NCI-H524 treated with DMSO at 0.1 percent for 48 hours (cell line): ENCODE data around the gene ZC2HC1C.

ENCODE experiments used
- DNase-seq: peaks from one replicate; lab custom pipeline; 2025; lab: John Stamatoyannopoulos, UW

The ZC2HC1C gene, protein sequence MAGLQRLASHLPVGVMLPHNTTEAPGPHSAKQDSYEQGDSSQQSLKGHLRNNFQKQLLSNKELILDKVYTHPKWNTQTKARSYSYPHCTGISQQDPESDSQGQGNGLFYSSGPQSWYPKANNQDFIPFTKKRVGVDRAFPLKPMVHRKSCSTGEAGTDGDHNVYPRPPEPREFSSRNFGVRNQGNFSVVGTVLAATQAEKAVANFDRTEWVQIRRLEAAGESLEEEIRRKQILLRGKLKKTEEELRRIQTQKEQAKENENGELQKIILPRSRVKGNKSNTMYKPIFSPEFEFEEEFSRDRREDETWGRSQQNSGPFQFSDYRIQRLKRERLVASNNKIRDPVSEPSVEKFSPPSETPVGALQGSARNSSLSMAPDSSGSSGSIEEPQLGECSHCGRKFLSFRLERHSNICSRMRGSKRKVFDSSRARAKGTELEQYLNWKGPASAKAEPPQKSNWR

DNA sequence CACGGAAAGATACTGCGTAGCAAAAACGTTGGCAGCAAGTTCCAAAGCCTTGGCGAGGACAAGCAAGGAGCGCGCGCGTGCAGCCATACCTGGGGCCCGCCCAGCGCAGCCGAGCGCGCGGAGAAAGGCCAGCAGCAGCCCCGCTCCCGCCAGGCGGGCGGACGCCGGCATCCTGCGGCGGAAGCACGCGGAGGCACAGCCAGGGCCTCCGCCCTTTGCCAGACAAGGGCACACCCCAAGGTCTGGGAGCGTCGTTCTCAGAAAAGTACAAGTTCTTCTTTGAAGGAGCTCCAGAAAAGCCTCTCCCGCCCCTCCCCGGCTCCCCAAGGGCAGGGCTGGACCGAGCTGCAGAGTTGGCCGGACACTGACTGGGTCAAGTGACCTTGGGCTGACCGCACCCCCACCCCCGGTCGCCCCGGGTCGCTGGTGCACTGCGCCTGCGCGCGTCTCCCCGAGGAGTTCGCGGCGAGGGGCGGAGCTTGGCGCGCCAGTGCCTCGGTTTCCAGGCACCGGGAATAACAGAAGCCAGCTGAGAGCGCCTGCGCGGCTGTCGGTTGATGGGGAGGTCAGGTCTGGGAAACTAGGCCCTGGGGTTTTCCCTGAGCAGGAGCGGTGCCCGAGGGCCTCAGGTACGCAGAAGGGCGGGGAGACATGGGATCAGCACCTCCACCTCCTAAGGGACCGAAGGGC lies at the start of gene ZC2HC1C:
Gene ZC2HC1C (plus strand): TSS at position 521 of the 690 bp plus-strand sequence. CDS start 933 bp downstream, outside the sequence.
- DNase-seq, result no peak

DNA sequence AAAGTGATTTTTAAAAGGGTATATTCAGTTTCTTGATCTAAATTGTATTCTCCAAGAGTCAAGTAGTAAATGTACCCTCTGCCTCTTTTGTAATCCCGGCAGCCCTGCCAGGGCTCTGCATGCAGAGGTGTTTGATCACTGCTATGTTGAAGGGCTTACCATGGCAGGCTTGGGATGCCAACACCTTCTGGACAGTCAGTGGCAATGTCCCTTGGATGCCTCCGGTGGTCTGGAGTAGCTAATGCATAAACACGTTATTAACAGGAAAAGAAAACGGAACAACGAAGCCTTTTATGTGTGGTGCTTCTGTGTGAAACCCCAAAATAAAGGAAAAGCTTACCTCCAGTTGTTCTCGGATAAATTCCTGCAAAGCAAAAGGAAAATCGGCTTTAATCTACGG lies 46.8 kb upstream of the ZC2HC1C start:
- DNase-seq, result no peak

DNA sequence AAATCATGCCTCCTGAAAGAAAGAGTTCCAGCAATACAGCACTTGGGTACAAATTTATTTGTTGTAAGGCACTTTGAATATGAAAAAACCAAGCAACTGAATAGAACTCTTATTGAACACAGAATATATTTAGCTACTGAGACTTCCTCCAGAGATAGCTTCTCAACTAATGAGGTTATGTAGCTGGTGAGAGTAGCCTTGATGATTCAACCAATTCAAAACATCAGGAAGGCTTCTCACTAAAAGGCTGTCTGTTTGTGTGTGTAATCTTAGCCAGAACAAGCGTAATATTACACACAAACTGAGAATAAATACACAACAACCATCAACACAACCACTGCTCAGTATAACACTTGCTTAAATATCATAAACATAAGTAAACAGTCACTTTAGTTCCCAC lies 46.3 kb upstream of the ZC2HC1C start:
- DNase-seq, result no peak

DNA sequence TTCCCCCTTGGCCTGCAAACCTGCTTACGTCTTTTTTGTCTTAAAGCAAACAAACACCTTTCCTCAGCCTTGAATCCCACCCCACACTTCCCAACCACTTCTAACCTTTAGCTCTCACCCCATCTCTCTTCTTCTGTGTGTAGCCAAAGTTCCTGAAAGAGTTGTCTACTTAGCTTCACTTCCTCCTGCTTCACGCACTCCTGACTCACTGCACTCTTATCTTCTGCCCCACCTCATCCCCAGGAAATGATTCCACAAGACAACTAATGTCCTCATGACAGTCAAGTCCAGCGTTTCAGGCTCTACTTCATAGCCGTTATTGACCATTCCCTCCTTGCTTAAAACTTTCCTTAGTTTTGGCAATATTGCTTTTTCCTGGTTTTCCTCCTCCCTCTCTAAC lies 44.4 kb upstream of the ZC2HC1C start:
- DNase-seq, result no peak

DNA sequence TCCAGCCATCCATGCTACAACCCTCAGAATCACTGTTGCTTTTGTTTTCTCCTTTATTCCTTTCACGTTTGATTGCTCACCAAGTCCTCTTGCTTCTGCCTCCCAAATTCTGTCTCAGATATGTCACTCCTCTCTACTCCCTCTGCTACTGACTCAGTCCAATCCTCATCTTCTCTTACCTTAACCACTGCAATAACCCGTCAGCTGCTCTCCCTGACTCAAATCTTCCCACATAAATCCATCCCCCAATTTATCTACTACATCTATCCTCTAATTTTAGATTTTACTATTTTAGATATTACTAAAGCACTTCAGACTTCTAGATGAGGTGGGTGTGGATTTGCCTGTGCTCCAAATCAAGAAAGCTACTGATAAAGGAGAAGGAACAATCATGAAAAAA lies 43.6 kb upstream of the ZC2HC1C start:
- DNase-seq, result no peak

DNA sequence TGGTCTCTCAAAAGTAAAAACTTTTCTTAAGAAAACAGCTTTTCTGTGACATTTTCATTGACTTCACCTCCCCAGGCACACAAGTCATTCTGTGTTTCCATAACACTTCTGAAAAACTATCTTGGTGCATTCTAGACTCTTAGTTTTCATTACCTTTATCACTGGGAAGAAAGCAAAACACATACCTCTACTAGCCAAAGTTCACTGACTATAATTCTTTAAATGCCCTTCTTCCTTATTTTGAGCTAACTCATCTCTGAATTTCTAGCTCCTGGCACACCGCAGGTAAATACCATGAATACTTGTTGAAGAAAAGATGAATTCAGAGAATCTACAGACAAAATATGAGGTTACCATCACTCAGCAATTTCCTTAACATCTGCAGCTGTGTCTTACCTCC lies 39.3 kb upstream of the ZC2HC1C start:
- no peak for DNase-seq

DNA sequence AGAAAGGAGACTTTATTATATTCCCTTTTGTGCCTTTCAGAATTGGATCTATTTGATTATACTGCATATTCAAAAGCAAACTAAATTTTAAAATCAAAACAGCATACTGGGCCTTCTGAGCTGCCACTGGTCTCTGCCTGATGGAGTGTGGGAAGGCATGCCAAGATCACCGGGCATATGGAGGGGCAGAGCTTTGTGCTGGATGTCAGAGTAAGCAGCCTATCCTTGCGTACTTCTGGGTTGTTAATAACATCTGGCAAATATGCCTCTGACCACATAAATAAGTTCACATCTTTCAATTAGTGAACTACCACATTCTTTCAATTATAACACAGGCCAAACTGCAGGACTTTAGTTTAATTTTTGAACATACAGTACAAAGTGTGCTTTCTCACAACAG lies 36.5 kb upstream of the ZC2HC1C start:
- DNase-seq, result no peak

DNA sequence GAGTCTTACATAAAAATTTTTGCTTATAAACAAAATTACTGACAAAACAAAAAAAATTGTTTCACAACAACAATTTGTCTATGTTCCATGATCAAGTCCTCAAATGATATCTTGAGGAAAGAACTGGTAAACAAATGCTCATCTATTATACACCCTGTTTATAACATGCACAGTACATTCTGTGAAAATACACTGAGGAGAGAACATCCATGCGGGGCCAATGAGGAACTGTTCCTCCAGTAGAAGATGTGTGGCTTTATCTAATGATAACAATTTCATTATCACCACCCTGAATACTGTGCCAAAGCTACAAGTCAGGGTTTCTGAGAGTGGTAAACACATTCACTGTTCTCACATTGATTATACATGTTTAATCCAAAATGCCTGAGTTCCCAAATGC lies 28.9 kb upstream of the ZC2HC1C start:
- no peak for DNase-seq

DNA sequence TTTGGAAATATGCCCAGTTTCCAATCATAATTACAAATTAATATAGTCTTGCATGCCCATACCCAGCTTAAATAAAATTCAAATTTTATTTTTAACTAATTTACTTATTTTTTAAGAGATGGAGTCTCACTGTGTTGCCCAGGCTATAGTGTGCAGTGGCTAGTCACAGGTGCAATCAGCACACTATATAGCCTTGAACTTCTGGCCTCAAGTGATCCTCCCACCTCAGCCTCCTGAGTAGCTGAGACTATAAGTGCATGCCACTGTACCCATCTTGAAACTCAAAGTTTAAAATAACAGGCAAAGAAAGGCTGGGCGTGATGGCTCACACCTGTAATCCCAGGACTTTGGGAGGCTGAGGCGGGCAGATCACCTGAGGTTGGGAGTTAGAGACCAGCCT lies 28.5 kb upstream of the ZC2HC1C start:
- no peak for DNase-seq

DNA sequence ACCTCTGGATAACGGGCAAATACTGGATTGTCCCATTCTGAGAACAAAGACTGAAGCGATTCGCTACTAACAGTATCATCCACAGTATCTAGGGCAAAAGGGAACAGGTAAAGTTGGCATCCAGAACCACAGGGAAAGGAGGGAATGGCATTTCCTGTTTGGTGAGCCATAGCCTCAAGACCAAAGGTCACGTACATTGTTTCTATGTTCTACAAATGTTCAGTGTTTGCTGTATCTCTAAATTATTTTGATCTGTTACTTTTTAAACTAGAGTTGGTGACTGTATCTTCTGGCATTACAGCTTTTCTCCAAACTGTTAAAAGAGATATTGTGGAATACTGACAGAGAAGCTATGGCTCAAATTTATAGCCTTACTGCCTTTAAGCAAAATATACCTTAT lies 27.8 kb upstream of the ZC2HC1C start:
- no peak for DNase-seq

DNA sequence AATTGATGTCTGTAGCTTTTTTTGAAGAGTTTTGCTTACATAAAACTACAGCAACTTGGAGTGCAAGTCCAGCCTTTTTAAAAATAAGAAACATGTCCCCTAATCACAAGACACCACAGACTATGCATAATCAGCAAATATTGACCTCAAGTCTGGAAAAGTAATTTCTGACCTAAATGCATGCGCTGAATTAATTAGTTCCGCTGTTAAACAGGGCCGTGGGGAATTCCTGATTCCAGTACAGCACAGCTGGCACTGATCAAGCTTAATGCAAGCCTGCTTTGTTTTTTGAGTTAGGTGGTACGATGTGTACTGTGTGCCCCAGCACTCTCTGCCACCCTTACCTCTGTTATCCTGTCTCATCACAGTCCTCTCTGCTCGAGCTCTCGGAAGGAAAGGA lies 27.4 kb upstream of the ZC2HC1C start:
- DNase-seq, result no peak

DNA sequence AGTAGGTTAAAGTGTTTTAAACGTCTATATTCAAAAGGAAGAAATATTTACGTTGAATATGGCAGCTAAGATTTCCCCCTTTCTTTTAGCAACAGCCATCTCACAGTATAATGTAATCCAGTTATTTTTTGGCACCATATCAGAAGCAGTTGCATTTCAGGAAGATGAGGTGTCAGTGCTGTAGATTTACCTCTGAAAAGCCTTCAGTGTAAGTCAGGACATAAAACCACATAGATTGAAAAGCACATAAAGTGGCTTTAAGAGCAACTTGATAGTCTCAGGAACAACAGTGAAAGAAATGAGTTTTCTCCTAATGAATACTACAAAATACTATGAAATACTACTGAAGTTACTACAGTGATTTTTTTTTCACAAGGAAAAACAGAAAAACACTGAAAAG lies 25.1 kb upstream of the ZC2HC1C start:
- no peak for DNase-seq

DNA sequence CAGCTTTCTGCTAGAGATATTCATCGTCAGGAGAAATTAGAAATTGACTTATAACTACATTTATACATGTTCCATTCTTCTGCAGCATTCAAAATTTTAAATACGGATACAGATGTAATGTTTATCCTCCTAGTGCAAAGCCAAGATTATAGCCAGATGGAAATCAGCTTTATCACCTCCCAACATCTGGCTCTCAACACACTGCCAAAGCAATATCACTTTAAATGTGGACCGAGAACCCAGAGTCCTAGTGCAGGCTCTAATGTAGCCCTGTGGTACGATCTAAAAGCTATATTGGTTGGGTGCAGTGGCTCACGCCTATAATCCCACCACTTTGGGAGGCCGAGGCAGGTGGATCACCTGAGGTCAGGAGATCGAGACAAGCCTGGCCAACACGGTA lies 24.7 kb upstream of the ZC2HC1C start:
- no peak for DNase-seq

DNA sequence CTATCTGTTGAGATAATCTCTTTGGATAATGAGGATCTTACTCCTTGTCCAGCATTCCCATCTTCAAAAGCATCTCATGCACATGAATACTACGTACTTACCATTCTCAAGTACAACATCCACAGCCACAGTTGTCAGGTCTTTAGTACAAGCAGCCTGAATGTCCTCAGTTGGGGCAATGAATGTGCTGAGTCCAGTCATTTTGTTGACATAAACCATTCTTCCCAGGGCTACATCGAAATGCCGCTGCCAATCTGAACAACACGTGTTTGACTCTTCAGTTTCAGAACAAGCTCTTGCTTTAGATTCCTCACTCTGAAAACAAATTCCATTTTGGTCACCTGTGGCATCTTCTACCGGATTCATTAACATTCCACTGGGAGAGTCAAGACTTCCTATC lies 23.2 kb upstream of the ZC2HC1C start:
- DNase-seq, result no peak

DNA sequence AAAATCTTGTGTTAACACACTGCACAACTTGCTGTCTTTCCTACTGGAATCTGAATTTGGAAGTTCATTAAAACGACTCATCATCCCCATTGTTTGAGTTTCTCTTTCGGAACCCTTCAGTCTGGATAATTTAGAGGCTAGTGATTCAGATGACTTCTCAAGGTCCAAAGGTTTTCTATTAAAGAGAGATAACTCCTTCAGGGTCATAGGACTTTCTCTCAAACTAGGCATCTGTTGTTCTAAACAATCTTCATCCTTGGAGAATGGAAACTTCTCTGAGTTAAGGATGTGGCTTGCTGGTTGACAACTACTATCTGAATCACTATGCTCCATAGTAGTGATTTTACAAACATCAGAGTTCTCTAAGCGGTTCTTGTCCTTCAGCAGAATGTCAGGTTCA lies 22.5 kb upstream of the ZC2HC1C start:
- no peak for DNase-seq

DNA sequence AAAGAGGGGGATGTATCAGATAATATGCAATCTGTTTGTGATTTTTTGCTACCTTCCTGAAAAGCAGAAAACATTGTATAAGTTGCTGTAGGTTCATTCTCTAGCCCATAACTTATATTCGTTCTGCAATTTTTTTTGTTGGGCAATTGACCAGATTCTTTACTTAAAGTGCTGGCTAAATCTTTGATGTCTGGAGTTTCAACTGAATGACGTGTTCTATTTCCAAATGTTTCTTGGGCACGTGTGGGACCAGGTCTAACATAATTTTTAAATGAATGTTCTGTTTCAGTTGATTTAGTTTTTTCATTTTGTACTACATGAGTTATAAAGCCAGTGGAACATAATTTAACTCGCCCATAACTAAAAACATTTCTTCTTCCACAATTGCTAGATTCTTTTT lies 21.9 kb upstream of the ZC2HC1C start:
- no peak for DNase-seq

DNA sequence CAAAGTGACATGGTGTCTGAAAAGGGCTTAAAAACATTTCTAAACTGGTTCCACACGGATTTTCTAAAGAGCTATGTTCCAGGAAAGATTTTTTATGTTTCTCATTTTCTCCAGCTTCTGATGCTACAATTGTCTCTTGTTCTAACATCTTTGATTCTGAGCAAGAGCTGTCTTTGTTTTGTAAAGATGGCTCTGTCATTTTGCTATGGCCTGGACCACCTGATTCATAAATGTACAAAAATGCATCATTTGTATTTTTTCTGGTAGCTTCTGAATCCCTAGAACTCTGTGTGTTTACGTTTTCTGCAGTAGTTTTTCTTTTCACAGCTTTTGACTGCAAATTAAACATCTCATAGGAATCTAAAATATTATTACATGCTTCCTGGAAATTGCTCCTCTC lies 21.3 kb upstream of the ZC2HC1C start:
- no peak for DNase-seq

DNA sequence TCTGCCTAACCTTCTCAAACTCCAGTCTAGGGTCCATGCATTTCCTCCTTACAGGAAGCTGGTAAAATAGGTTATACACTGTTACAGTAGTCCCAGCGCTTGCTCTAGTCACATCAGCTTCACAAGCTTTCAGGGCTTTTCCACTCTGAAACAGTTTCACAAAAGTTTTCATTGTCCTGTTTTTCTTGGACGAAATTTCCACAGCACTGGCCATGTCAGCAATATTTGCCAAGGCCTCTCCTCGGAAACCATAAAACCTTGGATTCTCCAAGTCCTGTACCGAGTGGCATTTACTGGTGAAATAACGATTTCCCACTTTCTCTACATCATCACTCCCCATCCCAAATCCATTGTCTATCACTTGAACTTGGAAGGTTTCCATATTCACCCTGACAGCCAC lies 20.3 kb upstream of the ZC2HC1C start:
- no peak for DNase-seq

DNA sequence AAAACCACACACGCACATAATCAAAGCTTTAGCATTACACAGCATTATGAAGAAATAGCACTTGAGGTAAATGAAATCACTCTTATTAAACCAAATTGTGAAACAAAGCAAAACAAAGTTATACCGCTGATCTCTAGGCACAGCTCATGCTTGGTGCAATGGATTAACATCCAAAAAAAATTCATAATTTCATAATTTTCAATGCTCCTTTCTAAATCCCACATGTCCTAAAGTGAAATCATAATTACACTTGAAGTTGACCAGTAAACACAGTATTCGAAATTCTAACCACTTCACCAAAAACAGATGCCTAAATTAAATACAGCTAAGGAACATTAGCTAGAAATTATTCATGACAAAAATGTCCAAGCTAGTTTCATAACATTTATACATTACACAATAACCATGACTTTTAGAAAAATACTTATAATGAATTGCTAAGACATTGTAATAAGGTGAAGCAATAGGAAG lies 19.7 kb upstream of the ZC2HC1C start:
- DNase-seq, result no peak

DNA sequence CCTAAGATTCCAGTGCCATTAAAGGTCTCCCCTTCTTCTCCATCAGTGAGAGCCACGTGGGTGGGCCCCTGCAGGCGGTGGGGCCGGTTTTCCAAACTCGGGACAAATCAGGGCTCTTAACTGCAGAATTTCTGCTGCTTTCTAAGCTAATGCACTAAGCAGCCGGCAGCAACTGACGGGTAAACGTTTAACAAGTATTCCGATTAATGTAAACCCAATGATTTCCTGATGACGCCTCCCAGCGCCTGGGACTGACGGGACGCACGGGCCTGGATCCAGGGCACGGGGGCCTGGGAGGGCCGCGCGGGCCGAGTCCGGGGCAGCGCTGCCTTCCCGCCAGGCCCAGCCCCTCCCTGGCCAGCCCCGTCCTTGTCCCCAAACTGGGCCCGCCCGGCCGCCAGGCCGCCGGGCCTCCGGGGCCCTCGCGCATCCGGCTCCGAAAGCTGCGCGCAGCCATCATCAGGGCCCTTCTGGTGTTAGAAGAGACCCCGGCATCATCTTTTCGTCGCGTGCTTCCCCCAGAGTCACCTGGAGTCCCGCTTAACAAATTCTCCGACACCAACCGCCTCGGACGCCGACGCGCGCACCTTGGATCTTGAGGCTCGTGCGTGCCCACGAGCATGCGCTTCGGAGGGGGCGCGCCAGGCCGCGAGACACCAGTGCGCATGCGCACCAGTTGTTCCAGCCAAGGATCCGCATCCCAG lies 18.4 kb upstream of the ZC2HC1C start, which contains the start of gene MLH3:
Gene MLH3 (minus strand): TSS at position 616 of the 704 bp plus-strand sequence. CDS start 1,812 bp downstream, outside the sequence.
- DNase-seq, result peak; percentile 66

DNA sequence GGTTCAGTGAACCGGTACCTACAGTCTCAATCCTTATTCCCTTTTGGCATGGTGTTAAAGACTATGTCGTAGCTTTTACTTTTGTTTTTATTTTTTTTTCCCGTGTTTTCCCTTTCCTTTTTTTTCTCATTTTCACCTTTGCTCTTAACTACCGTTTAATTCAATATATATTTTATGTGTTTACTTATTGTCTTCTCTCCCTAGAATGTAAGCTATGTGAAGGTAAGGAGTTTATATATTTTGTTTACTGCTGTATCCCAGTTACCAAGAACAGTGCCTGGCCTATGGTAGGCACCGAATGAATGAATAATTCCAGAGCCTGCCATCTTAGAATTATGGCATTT lies 17.9 kb upstream of the ZC2HC1C start:
- DNase-seq, result no peak

DNA sequence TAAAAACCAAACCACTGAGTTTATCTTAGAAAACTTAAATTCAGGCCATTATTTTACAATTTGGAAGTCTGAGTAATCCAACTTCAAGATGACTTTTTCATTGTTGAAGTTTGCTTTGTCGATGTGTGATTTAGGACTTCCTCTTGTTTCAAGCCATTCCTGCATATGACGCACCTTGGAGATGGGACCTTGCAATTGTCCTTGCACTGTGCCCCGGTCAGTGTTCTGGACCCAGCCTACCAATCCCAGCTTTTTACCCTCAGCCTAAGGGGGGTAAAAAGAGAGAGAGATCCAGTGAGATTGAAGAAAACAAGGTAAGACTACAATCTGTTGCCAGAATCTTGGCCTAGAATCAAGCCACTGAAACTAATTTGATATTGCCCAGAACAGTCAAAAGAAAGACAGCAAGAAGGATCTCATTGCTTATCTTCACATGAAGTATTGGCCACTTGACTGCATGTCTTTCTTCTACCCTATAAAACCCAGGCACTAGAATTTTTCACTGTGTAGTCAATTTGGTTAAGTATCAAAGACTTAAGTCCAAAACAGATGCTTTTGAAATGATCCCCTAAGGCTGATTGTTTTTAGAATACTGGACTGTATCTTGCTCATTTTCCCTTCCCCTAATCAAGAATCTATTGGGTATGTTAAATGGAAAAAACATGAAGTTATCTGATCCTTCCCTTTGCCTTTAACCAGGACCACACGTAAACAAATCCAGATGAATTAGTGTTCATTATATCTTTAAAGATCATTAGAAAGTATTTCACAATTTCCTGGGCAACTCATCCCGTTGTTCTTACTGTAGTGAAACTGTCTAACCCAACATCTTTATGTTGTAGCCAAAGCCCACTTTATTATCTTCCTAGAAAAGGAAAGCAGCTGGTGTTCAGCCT lies 15.8 kb upstream of the ZC2HC1C start:
- no peak for DNase-seq
